Fibroblast of lung (primary cell): Measurements from ENCODE around the gene PDZRN4. TPM values are rescaled to one million over a fixed set of nuclear protein-coding genes. Genes with fewer than 3 reads are reported as not detected.

Source experiments
- DNase-seq, 2 donors: peaks; one replicate each; pipeline versions ENCODE4 v3.0.0 to v3.0.0-alpha.2; 2010; ENCODE audit warnings: low read depth in 2 of 2
- H2AFZ ChIP-seq: 2 replicates; pipeline ENCODE4 v1.5.1; 2012; ENCODE audit warnings: low read length, control low read depth, inconsistent platforms
- H3K27ac ChIP-seq: 2 replicates; pipeline ENCODE4 v1.5.1; 2011; ENCODE audit warnings: low read length, control low read depth; ENCODE audit not compliant: insufficient read depth
- H3K27me3 ChIP-seq: 2 replicates; pipeline ENCODE4 v1.5.1; 2011; ENCODE audit warnings: mild to moderate bottlenecking, low read length; ENCODE audit not compliant: control insufficient read depth, insufficient read depth
- H3K36me3 ChIP-seq: 2 replicates; pipeline ENCODE4 v1.5.1; 2011; ENCODE audit warnings: low read length; ENCODE audit not compliant: control insufficient read depth, insufficient read depth
- H3K4me1 ChIP-seq: 2 replicates; pipeline ENCODE4 v1.5.1; 2011; ENCODE audit warnings: low read length; ENCODE audit not compliant: control insufficient read depth, insufficient read depth; ENCODE audit errors: extremely low read depth
- H3K4me2 ChIP-seq: 2 replicates; pipeline ENCODE4 v1.5.1; 2011; ENCODE audit warnings: low read length, control low read depth; ENCODE audit not compliant: insufficient read depth; ENCODE audit errors: extremely low read depth
- H3K4me3 ChIP-seq, 4 experiments: fragments of 200-600 bp in 1 of 4; sonication (generic) in 1 of 4; replicated peaks in 1 of 4; 2 replicates each; pipeline ENCODE4 v1.5.1; 2011 to 2016; ENCODE audit warnings: low read length in 4 of 4, low read depth in 3 of 4, mild to moderate bottlenecking in 3 of 4, control low read depth in 2 of 4, inconsistent platforms in 1 of 4, mixed read lengths in 1 of 4; ENCODE audit not compliant: insufficient read depth in 1 of 4; ENCODE audit errors: control extremely low read depth in 1 of 4
- H3K79me2 ChIP-seq: 2 replicates; pipeline ENCODE4 v1.5.1; 2012; ENCODE audit warnings: mild to moderate bottlenecking, low read length, inconsistent platforms; ENCODE audit not compliant: control insufficient read depth, insufficient read depth
- H3K9ac ChIP-seq: 2 replicates; pipeline ENCODE4 v1.5.1; 2011; ENCODE audit warnings: mild to moderate bottlenecking, low read length, control low read depth; ENCODE audit not compliant: insufficient read depth
- H3K9me3 ChIP-seq: 2 replicates; pipeline ENCODE4 v1.5.1; 2012; ENCODE audit warnings: low read depth, low read length; ENCODE audit not compliant: control insufficient read depth, insufficient read depth
- H4K20me1 ChIP-seq: 2 replicates; pipeline ENCODE4 v1.5.1; 2011; ENCODE audit warnings: low read length; ENCODE audit not compliant: control insufficient read depth, insufficient read depth; ENCODE audit errors: extremely low read depth
- EZH2 ChIP-seq: IDR thresholded peaks from 2 replicates; pipeline ENCODE4 v1.5.1; 2012; ENCODE audit warnings: low read length, control low read depth, mild to moderate bottlenecking; ENCODE audit errors: missing control alignments
- polyA plus RNA-seq, 2 donors: library from polyadenylated mRNA; depleted of rRNA in 1 of 2; stranded (reverse) in 1 of 2; unstranded in 1 of 2; fragments of >200 nt; gene quantifications; 2 replicates each; pipeline ENCODE4 v1.2.1, GENCODE V29; 2011 to 2012; ENCODE audit warnings: missing spikeins in 1 of 2
- total RNA-seq: library from RNA; depleted of rRNA; stranded (reverse); fragments of >200 nt; gene quantifications from 2 replicates; pipeline ENCODE4 v1.2.1, GENCODE V29; 2014
- TF ChIP-seq, protein P1 (sequence below), 2 donors: IDR thresholded peaks in 1 of 2; conservative IDR thresholded peaks in 1 of 2; 1 replicate in 1 of 2; 2 replicates in 1 of 2; pipeline ENCODE4 v1.5.1; 2011 to 2012; ENCODE audit warnings: low read length in 2 of 2, control low read depth in 1 of 2, inconsistent platforms in 1 of 2, low read depth in 1 of 2, mild to moderate bottlenecking in 1 of 2

PDZRN4 gene
- total and polyA plus RNA-seq, 2 donors (not counting 1 experiment from before 2014, with no cell fraction given), result not detected

DNA sequence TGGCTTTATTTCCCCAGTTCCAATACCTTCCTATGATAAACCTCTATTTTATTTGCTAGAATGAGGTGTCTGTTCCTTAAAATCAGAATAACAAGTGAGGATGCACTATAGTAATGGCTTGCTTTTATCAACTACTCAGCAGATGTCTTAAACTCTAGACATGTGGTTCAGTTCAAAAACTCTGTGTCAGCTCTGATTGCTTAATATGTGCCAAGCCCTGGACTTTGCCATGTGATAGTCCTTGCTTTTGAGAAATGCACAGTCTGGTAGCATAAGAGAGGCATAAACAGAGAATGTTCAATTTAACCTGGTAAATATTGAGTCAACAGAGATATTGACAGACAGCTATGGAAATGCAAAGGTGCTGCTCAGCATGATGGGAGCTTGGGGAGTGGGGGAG is 254.8 kb downstream of the PDZRN4 start:
- H3K4me2 ChIP-seq, result no peak overlapping the region

DNA sequence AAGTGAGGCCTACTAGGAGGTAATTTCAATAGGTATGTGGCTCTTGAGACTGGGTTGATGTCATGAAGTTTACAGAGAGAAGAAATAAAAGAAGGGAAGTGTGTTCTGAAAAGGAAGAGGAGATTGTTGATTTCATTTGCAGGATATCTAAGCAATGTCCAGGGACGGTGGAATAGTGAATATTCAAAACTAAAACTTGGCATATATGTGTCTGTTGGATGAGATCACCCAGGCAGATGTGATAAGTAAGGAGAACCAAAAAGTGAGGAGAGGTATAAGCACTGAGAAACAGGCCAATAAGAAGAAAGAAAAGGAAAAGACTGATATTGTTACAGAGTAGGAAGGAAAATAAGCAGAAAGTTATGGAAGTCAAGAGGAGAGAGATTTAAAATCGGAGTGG is 255.6 kb downstream of the PDZRN4 start:
- H3K4me3 ChIP-seq, result no peak overlapping the region

More for the DNA sequence above, 254.8 kb downstream of the PDZRN4 start:
- H3K36me3 ChIP-seq, result no peaks in the 10 kb centered on the region
- no peak overlapping the region for H3K27ac ChIP-seq
- no peaks in the 10 kb centered on the region for H3K27me3 ChIP-seq
- H3K9me3 ChIP-seq, result no peaks in the 10 kb centered on the region
- H3K9ac ChIP-seq, result no peak overlapping the region
- TF ChIP-seq EZH2, result no peak
- TF ChIP-seq, protein P1, sequence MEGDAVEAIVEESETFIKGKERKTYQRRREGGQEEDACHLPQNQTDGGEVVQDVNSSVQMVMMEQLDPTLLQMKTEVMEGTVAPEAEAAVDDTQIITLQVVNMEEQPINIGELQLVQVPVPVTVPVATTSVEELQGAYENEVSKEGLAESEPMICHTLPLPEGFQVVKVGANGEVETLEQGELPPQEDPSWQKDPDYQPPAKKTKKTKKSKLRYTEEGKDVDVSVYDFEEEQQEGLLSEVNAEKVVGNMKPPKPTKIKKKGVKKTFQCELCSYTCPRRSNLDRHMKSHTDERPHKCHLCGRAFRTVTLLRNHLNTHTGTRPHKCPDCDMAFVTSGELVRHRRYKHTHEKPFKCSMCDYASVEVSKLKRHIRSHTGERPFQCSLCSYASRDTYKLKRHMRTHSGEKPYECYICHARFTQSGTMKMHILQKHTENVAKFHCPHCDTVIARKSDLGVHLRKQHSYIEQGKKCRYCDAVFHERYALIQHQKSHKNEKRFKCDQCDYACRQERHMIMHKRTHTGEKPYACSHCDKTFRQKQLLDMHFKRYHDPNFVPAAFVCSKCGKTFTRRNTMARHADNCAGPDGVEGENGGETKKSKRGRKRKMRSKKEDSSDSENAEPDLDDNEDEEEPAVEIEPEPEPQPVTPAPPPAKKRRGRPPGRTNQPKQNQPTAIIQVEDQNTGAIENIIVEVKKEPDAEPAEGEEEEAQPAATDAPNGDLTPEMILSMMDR (conservative IDR thresholded peaks at IDR 0.05 in 1 of 2, IDR thresholded peaks at IDR 0.05 in 1 of 2; ENCODE audit: low read depth in 1 of 2, low read length in 2 of 2), result no peak
- H3K4me3 ChIP-seq, result no peak overlapping the region
- no peak for DNase-seq
- H3K4me1 ChIP-seq, result no peaks in the 10 kb centered on the region
- H2AFZ ChIP-seq, result no peak overlapping the region
- H4K20me1 ChIP-seq, result no peaks in the 10 kb centered on the region
- H3K79me2 ChIP-seq, result no peaks in the 10 kb centered on the region

DNA sequence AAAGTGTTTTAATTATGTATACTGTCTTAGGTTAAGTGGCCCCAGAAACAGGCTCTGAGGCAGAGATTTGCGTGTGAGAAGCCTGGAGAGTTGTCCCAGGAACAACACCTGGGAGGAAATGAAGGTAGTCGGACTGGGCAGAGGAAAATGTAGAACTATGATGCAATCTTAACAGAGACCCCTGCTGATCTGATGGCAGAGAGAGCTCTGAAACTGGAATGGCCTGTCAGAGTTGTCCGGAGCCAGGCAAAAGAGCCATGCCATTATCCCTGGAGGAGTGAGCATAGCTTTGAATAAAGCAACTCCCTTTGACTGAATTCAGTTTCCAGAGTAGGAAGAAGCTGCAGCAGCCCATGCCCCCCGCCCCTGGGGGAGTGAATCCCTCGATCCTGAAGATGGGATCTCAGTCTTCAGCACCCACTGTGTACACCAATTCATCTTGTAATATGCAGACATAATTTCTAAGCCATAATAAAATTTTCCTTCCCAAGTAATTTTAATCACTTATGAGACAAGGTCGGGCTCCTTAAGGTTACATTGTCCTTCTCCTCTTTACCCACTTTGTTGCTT is 264.8 kb downstream of the PDZRN4 start:
- Histone ChIP-seq H3K27me3 (no peaks in the 10 kb centered on the region), H3K4me1 (no peaks in the 10 kb centered on the region), H2AFZ (no peak overlapping the region), H4K20me1 (no peaks in the 10 kb centered on the region), H3K9ac (no peak overlapping the region), H3K4me3 (no peak overlapping the region), H3K79me2 (no peaks in the 10 kb centered on the region), H3K4me2 (no peak overlapping the region), H3K9me3 (no peaks in the 10 kb centered on the region), H3K27ac (no peak overlapping the region), H3K36me3 (no peaks in the 10 kb centered on the region)
- no peak for TF ChIP-seq EZH2
- TF ChIP-seq, protein P1 (conservative IDR thresholded peaks at IDR 0.05 in 1 of 2, IDR thresholded peaks at IDR 0.05 in 1 of 2; ENCODE audit: low read depth in 1 of 2, low read length in 2 of 2), result no peak
- no peak for DNase-seq

More for the DNA sequence above, 255.6 kb downstream of the PDZRN4 start:
- no peak for DNase-seq
- no peaks in the 10 kb centered on the region for H4K20me1 ChIP-seq
- H3K36me3 ChIP-seq, result no peaks in the 10 kb centered on the region
- no peaks in the 10 kb centered on the region for H3K79me2 ChIP-seq
- TF ChIP-seq, protein P1 (conservative IDR thresholded peaks at IDR 0.05 in 1 of 2, IDR thresholded peaks at IDR 0.05 in 1 of 2; ENCODE audit: low read depth in 1 of 2, low read length in 2 of 2), result no peak
- no peak for TF ChIP-seq EZH2
- H3K27ac ChIP-seq, result no peak overlapping the region
- no peak overlapping the region for H3K4me2 ChIP-seq
- H3K27me3 ChIP-seq, result no peaks in the 10 kb centered on the region
- H3K9me3 ChIP-seq, result no peaks in the 10 kb centered on the region
- no peak overlapping the region for H2AFZ ChIP-seq
- no peak overlapping the region for H3K9ac ChIP-seq
- H3K4me1 ChIP-seq, result no peaks in the 10 kb centered on the region
